ENCODE results near the gene MAB21L3.

GRCh38 chr1:116131170-116131569 lies 20.0 kb downstream of the MAB21L3 start:
- TF ChIP-seq CTCF (IDR thresholded peaks at IDR 0.05; ENCODE audit: extremely low read depth in 1 of 2, insufficient read depth in 1 of 2, low read depth in 1 of 2, low read length in 2 of 2) (no peak), EZH2 (IDR thresholded peaks at IDR 0.05; ENCODE audit: borderline replicate concordance, low read depth, low read length, severe bottlenecking) (no peak), POLR2A (IDR thresholded peaks at IDR 0.05; ENCODE audit: low read depth, low read length) (no peak), GATA2 (IDR thresholded peaks at IDR 0.05; ENCODE audit: insufficient read depth, insufficient read length, low read depth, low read length) (no peak), POLR2AphosphoS5 (IDR thresholded peaks at IDR 0.05; ENCODE audit: insufficient read depth, low read depth, low read length) (no peak), JUN (IDR thresholded peaks at IDR 0.05; ENCODE audit: borderline replicate concordance, insufficient read depth, insufficient read length, low read depth) (no peak)
- TF ChIP-seq, protein P1, sequence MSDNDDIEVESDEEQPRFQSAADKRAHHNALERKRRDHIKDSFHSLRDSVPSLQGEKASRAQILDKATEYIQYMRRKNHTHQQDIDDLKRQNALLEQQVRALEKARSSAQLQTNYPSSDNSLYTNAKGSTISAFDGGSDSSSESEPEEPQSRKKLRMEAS (IDR thresholded peaks at IDR 0.05; ENCODE audit: insufficient read depth, insufficient read length), result no peak

Measured in endothelial cell of umbilical vein (primary cell).